ENCODE measurements around the gene CEP192.

DNA sequence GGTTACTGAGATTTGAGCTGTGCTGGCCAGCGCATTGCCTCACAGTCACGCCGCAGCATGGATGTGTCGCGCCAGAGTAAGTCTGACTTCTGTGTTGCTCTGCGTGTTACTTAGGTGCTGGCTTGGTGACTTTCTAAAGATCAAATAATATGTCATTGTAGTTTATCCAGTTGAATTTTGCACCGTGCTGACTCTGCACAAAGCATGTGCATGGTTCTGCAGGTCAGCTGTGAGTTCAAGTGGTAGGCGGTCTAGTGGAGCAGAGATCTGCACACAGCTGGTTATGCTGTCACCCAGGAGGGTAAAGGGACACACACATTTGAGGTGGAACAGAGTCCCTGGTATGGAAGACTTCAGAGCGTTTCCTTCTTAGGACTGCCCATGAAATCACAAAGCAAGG, 105.1 kb downstream of the CEP192 start:
- TF ChIP-seq, protein P1, sequence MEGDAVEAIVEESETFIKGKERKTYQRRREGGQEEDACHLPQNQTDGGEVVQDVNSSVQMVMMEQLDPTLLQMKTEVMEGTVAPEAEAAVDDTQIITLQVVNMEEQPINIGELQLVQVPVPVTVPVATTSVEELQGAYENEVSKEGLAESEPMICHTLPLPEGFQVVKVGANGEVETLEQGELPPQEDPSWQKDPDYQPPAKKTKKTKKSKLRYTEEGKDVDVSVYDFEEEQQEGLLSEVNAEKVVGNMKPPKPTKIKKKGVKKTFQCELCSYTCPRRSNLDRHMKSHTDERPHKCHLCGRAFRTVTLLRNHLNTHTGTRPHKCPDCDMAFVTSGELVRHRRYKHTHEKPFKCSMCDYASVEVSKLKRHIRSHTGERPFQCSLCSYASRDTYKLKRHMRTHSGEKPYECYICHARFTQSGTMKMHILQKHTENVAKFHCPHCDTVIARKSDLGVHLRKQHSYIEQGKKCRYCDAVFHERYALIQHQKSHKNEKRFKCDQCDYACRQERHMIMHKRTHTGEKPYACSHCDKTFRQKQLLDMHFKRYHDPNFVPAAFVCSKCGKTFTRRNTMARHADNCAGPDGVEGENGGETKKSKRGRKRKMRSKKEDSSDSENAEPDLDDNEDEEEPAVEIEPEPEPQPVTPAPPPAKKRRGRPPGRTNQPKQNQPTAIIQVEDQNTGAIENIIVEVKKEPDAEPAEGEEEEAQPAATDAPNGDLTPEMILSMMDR (IDR thresholded peaks at IDR 0.05 in 8 of 11, conservative IDR thresholded peaks at IDR 0.05 in 3 of 11): no peak
- TF ChIP-seq POLR2A (IDR thresholded peaks at IDR 0.05): no peak

Data from spleen (tissue), 7 donors.